CMK (cell line): ENCODE data around the gene PALD1.

ENCODE experiments used
- DNase-seq: peaks from one replicate; pipeline ENCODE4 v3.0.0-alpha.2; 2010; ENCODE audit warnings: low read depth

PALD1 gene

GRCh38 chr10:70458329-70459060 is 20.1 kb upstream of the PALD1 start:
- DNase-seq, result no peak

DNA sequence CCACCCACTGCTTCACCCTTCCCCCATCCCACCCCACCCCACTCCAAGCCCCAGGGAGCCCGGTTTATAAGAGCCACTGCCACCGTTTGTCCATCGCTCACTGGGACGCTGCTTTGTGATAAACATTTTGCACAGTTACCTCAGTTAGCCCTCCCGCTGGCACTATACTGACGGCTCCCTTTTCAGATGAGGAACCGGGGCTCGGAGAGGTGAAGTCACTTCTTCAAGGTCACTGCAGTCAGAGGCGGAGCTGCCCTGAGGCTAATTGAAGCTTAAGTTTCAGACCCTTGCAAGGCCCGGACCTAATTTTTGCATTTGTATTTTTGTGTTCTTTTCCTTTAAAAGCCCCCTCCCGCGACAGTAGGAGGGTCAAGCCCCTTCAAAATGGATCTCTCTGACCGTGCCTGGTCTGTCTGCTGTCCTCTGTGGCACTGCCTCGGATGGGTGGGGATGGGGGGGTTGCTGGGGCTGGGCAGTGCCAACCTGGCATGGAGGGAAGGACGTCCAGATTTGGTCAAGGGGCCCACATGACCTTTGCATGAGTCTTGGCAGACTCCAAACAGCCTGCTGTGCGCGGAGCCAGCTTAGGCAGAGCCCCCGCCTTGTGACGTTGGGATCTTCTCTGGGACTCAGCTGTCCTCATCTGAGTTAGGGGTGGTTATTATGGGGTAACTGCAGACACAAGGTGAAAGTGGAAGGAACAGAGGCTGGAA is 19.4 kb upstream of the PALD1 start:
- no peak for DNase-seq

- no peak for DNase-seq
Observed at GRCh38 chr10:70459774-70460490, 18.6 kb upstream of the PALD1 start.

DNA sequence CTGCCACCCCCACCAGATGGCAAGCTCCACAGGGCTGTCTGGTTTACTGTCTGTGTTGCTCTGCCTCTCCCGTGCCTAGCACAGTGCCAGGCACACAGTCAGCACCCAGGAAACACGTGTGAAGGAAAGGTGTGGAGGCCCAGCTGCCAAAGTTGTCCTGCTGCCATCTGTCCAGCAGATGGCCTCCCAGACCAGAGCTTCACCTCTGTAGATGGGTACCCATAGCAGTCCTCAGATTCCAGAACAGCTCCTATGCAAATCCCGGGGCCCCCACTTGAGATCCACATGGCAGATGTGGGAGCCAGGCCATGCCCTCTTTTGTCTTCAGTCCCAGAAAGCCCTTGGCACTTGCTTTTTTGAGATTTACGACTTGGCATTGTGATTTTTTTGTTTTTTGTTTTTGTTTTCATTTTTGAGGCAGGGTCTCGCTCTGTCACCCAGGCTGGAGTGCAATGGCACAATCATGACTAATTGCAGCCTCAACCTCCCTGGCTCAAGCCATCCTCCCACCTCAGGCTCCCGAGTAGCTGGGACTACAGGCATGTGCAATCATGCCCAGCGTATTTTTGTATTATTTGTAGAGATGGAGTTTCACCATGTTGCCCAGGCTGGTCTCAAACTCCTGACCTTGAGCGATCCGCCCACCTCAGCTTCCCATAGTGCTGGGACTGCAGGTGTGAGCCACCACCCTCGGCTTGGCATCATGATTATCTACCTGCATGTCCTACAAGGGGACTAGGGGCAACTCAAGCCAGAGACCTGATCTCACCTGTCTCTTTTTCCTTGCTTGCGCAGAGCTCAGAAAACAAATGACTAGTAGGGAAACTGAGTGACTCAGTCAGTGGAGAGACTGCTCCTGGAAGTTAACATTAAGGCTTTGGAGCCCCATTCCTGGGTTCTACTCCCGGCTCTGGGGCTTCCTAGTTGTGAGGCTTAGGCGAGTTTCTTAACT is 16.9 kb upstream of the PALD1 start:
- DNase-seq, result peak; percentile 24

DNA sequence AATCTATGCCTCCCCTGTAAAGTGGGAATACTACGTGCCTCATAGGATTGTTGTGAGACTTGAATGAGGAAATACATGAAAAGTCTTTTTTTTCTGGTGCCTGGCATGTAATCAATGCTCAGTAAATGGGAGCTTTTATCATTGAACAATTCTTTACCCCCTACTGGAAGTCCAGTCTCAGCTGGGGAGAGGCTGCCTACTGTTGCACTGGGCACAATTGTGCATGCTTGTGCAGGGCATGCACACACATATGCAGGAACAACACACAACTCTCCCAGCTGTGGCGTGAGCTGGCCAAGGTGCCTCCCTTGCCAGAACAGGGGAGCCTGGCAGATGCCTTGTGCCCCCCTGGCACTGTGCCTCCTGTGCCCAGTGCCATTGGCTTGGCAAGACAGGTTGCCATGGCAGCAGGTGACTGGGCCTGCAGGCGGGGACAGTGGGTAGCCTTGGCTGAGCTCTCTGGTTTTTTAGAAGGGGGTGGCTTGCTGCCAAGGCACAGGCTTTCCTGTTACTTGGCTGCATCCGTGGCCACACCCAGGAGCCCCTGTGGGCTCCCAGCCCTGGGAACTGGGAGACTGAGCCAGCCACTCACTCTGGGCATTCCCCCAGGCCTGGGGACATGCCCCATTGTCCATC is 16.1 kb upstream of the PALD1 start:
- DNase-seq, result no peak

DNA sequence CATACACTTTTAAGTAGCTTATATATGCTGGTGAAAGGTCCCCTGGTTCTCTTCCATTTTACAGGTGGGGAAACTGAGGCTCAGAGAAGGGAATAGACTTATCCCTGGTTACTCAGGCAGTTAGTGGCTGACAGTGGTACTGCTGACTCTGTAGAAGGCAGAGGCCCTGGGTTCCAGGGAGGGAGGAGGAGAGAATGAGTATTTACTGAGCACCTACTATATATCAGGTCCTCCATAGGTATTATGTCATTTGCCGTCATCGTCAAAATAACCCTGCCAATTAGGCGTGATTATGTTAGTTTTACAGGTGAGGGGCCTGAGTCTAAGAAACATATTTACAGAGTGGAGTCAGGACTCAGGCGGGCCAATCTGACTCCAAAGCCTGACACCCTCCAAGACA is 13.3 kb upstream of the PALD1 start:
- DNase-seq, result no peak

DNA sequence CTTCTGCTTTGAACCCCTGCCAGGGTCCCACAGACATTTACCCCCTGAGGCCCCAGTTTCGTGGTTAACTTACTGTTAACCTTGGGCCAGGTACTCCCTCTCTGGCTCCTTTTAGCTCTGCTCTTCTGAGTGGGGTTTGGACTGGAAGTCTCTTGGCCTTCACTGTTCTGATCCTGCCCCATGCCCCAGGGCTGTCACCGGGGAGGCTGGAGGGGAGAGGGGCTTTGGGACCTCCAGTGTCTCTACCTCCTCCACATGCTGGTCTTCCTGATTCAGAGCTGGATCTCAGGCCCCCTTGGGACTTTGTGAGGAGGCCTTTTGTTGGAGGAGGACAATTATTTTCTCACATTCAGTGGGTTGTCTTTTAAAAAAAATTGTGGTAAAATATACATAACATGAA is 12.7 kb upstream of the PALD1 start:
- DNase-seq, result no peak

GRCh38 chr10:70466951-70467350 is 11.6 kb upstream of the PALD1 start:
- no peak for DNase-seq

DNA sequence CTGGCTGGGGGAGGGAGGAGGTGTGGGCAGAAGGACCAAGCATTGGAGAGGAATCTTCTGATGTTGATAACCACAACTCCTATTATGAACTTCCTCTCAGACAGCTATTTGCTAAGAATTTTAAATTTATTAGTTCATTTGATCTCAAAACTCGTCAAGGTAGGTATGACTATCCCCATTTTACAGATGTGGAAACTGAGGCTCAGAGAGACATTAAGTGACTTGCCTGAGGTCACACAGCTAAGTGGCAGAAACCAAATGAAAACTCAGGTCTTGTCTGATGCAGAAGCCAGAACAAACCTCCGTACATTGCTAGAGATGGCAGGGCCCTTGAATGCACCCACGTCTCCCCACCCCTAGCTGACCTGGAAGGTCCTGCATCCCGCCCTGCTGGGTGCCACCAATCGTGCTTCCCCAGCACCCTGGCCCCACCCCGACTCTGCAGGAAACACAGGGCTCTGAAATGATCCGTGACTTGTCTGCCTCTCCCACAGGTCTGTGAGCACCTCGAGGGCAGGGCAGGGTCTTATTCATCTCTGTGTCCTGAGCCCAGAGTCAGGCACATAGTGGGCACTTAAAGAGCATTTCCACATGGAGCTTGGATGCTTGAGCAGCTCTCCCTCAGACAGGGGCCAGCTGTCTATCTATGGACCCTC is 5.6 kb upstream of the PALD1 start:
- DNase-seq, result no peak

- DNase-seq, result no peak
Observed at GRCh38 chr10:70474780-70475179, 3.8 kb upstream of the PALD1 start.

- no peak for DNase-seq
Observed at GRCh38 chr10:70475661-70476060, 2.9 kb upstream of the PALD1 start.

DNA sequence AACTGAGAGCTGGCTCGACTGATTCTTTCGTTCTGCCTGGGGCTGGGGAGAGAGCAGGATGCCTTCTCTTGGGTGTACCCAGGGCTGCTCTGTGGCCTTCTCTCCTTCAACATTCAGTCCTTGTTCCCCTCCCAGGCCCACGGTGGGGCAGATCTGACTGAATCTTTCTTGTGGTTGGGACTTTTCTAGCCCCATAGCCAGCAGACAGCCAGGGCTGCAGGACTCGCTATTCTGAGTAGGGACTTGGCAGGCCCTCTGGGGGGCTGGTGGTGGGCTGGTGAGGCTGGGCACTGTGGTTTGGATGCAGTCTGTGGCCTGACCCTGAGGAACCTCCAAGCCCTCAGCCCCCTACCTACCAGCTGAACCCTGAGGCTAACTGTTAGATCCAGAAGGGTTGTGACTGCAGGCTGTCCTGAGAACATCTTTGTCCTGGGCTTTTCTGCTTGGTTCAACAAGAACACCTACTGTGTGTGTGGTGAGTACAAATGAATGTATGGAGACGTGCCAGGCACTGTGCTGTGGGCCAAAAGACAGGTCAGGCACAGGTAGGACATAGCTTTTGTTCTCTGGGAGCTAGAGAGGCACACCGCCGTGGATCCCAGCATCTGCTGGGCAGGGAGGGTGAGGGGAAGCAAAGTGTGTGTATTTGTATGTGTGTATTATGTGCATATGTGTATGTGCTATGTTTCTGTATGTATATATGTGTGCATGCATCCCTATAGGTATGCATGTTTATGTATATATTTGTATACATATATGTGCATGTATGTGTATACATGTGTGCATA is 2.1 kb upstream of the PALD1 start:
- DNase-seq, result no peak

GRCh38 chr10:70477661-70478162 is 855 bp upstream of the PALD1 start:
- no peak for DNase-seq

GRCh38 chr10:70479165-70479581 is 606 bp downstream of the PALD1 start:
- no peak for DNase-seq

DNA sequence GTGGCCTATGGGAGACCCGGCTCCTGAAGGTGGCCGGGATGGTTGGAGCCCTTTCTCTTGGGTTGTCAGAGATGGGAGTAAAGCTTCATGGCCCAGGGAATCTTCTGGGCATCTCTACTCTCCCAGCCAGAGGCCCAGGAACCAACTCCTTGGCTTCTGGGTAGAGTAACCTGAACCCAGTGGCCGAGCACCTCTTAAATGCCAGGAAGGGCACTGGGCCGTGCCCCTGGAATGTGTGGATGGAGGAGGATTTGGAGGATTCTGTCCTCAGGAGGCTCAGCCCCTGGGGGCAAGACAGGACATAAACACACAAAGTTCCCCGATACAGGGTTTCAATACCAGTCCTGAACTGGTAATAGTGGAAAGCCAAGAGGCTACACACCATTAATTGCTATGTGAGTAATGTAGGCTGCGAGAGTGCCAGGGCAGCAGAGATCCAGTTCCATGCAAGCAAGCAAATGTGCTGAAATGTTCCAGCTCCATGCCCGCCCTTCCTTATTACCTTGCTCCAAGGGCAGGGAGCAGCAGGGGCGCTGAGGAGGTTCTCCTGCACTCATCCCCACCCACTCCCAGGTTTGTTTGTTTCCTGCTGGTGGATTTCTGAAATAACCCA is 1.2 kb downstream of the PALD1 start:
- DNase-seq, result no peak

DNA sequence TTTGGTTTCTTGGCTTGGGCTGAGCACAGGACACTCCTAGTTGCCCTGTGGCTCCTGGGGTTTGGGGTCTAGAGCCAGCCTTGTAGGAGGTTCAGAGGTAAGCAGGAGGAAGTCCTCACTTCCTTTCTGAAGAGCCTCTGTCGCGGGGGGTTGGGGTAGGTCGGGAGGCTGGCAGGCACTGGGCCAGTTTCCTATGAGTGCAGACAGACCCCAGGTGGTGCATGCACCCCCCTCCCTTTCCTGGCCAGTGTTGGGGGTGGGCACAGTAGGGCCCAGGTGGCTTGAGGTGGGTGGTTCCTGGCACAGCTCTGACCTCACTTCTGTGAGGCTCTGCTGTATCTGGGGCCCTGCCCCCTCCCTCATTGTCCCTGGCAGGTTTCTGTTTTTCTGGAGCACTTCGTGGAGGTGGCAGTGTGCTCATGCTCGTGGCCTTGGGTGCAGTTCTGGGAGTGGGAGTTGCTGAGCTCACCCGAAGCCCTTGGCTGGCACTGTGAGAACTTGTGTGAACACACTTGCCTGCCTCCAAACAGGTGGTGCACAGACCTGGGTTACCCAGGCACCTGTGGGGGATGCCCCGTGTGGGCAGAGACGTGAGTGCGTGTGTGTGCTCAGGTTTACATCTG is 1.8 kb downstream of the PALD1 start:
- no peak for DNase-seq

GRCh38 chr10:70481105-70481504 is 2.5 kb downstream of the PALD1 start:
- DNase-seq, result no peak

DNA sequence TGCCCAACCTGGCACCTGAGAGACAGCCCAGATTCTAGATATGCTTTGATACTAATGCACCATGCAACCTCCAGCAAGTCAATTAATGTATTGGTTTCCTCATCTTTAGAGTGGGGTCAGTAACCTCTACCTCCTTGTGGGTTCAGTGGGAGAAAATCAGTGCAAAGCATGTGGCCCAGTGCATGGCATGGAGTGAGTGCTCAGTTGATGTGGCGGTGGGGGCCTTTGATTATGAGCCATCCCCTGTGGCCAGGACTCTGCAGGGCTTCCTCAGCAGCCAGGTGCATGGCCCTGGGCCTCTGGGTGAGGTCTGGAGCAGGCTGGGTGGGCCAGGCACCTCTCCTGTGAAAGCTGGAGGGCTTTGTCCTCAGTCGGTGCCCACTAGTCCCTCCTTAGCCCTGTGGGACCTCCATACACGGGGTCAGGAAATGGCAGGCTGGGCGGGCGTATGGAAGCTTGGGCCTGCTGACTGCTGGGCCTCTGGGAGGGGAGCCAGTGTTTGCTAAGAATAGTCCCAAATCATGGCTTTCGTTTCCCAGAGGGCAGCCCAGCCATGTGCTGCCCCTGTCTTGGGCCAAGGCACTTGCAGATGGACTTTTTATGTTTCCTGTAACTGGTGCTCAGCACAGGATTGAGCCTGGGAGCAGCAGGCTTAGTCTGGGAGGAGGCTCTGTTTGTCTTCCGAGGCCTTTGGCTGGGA is 3.4 kb downstream of the PALD1 start:
- DNase-seq, result no peak
